Measurements from ENCODE around the gene MCF2L. TPM values are rescaled to one million over a fixed set of nuclear protein-coding genes. Genes with fewer than 3 reads are reported as not detected.
A peak's percentile ranks its signal among the peaks of the same experiment; 100 is the strongest.
"Not testable (repeated sequence)": the region's sequence is repeated elsewhere in the genome, so short reads cannot be mapped to it uniquely, and the experiment has no call there.

The MCF2L gene
- total RNA-seq, 1 experiment from 2014 or later = 5.8 TPM

- peaks cover 37% of the 10 kb centered on the region for H3K27me3 ChIP-seq
- no peaks in the 10 kb centered on the region for H3K9me3 ChIP-seq
- DNase-seq = no peak
- H3K36me3 ChIP-seq = no peaks in the 10 kb centered on the region
- no peak overlapping the region for H3K4me3 ChIP-seq
Observed at GRCh38 chr13:113053801-113054604, 85.0 kb downstream of the MCF2L start.

GRCh38 chr13:113057084-113057483 is 88.1 kb downstream of the MCF2L start:
- no peak overlapping the region for H3K4me3 ChIP-seq
- no peaks in the 10 kb centered on the region for H3K9me3 ChIP-seq
- H3K27me3 ChIP-seq = peaks cover 38% of the 10 kb centered on the region
- no peaks in the 10 kb centered on the region for H3K36me3 ChIP-seq
- no peak for DNase-seq

- H3K27me3 ChIP-seq = peaks cover 37% of the 10 kb centered on the region
- H3K9me3 ChIP-seq, DNase-seq, H3K4me3 ChIP-seq, H3K36me3 ChIP-seq: not testable (repeated sequence)
Observed at GRCh38 chr13:113057559-113057958, 88.5 kb downstream of the MCF2L start.

GRCh38 chr13:113058129-113058987 is 89.3 kb downstream of the MCF2L start:
- DNase-seq = no peak
- Histone ChIP-seq H3K36me3 (no peaks in the 10 kb centered on the region), H3K4me3 (no peak overlapping the region), H3K27me3 (peaks cover 32% of the 10 kb centered on the region), H3K9me3 (no peaks in the 10 kb centered on the region)

DNA sequence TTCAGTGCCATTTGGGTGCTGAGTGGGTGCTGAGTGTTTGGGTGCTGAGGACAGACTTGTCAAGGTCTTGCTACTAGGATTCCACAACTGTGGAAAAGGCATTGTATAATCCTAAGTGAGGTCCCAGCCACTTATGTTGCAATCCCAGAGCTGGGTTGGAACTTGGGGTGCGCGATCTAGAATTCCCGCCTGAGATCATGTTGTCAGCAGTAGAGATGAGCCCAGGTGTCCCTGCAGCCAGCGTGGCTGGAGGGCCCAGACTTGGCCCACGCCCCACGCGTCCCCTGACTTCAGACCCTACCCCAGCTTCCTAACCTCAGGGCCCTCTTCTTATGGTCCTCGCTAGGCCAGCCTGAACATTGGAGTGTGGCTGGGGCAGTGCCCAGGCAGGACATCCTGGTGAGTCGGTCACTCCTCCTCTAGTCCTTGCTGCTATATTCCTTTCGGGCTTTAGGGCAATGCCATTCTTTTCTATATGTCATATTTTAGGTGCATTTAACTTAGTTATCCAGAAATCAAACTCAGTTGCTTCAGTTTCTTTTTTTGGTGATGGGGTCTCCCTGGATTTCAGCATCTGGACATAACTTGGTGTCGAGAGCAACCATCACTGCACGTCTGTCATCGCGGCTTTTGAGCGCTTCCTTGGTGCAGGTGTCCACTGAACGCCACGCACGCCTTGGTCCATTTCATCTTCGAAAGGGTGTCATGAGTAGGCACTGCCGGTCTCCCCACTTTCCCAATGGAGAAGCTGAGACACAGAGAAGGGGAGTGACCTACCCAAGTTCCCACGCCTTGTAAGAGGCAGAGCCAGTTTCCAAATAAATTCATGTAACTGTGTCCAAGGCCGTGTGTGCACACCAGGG is 90.2 kb downstream of the MCF2L start:
- H3K4me3 ChIP-seq = no peak overlapping the region
- no peaks in the 10 kb centered on the region for H3K36me3 ChIP-seq
- no peaks in the 10 kb centered on the region for H3K9me3 ChIP-seq
- DNase-seq = no peak
- H3K27me3 ChIP-seq = peaks cover 29% of the 10 kb centered on the region

DNA sequence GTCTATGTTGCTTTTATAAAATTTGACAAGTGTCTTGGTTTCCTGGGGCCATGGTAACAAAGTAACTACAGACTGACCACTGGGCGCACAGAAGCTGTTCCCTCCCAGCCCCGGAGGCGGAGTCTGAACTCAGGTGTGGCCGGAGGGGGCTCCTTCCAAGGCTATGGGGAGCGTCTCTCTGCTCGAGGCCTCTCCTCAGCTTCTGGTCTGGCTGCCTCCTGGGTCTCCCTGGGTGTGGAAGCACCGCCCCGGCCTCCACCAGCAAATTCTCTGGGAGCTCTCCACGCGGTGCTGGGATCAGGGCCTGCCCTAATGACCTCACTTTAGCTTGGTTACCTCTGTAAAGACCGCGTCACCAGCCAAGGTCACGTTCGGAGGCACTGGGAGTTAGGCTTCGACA is 90.9 kb downstream of the MCF2L start:
- H3K4me3 ChIP-seq = no peak overlapping the region
- no peak for DNase-seq
- peaks cover 27% of the 10 kb centered on the region for H3K27me3 ChIP-seq
- H3K36me3 ChIP-seq = no peaks in the 10 kb centered on the region
- no peaks in the 10 kb centered on the region for H3K9me3 ChIP-seq

- Histone ChIP-seq H3K9me3 (no peaks in the 10 kb centered on the region), H3K4me3 (no peak overlapping the region), H3K36me3 (no peaks in the 10 kb centered on the region), H3K27me3 (peaks cover 23% of the 10 kb centered on the region)
- no peak for DNase-seq
Observed at GRCh38 chr13:113060557-113061270, 91.7 kb downstream of the MCF2L start.

- H3K27me3 ChIP-seq = peaks cover 20% of the 10 kb centered on the region
- H3K36me3 ChIP-seq = no peaks in the 10 kb centered on the region
- H3K4me3 ChIP-seq = no peak overlapping the region
- DNase-seq = no peak
- H3K9me3 ChIP-seq = no peaks in the 10 kb centered on the region
Observed at GRCh38 chr13:113061271-113061625, 92.2 kb downstream of the MCF2L start.

DNA sequence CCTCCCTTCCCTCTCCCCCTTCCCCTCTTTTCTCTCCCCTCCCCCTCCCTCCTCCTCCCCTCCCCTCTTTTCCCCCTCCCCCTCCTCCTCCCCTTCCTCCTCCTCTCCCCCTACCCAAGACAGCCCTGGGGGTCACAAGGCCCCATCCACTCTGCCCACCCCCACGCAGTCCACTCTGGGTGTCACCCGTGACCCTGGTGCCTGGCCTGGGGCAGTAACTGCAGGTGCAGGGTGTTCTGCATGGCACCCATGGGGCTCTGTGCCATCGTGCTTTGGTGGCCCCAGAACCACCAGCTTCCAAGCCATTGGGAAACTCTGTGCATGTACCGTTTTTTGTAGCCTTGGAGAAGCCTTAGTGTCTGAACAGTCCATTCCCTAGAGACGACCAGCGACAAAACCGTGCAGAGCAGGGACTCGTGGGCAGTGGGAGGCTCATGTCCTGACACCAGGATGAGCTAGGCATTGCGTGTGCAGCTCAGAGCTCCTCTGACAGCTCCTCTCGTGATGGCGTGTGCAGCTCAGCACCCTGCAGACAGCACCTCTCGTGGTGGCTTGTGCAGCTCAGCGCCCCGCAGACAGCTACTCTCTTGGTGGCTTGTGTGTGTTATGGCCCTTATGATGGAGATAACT is 92.9 kb downstream of the MCF2L start:
- H3K4me3 ChIP-seq = no peak overlapping the region
- H3K9me3 ChIP-seq = no peaks in the 10 kb centered on the region
- no peaks in the 10 kb centered on the region for H3K36me3 ChIP-seq
- no peak for DNase-seq
- H3K27me3 ChIP-seq = peaks cover 20% of the 10 kb centered on the region

DNA sequence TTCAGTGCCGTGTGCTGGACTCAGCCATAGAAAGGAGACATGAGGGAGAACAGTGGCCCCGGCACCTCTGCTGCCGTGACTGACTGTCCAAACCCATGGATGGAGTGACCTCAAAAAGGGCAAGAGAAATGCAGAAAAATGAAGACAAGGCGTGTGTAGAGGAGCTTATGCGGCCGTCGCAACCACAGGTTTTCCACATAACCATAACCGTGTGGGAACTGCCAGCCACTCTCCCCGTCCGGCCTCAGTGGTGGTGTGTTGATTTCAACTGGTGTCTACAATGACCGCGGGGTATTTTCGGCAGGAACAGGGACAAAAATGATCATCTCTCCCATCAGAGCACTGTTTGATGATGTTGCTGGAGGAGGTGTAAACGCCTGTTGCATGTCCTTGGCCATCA is 93.7 kb downstream of the MCF2L start:
- no peaks in the 10 kb centered on the region for H3K9me3 ChIP-seq
- H3K36me3 ChIP-seq = no peaks in the 10 kb centered on the region
- no peak overlapping the region for H3K4me3 ChIP-seq
- DNase-seq = no peak
- H3K27me3 ChIP-seq = peaks cover 20% of the 10 kb centered on the region

DNA sequence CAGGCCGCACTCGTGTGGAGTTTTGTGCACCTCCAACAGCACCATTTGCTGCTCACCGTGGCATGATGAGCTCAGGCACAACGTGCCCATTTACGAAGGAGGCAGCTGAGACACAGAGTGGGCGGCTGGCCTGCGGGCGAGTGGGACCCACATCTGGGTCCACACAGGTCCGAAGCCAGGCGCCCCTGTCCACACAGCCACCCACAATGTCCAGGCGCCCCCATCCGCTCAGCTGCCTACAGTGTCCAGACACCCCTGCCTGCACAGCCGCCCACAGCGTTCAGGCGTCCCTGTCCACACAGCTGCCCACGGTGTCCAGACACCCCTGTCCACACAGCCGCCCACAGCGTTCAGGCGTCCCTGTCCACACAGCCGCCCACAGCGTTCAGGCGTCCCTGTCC is 94.1 kb downstream of the MCF2L start:
- no peak for DNase-seq
- no peaks in the 10 kb centered on the region for H3K9me3 ChIP-seq
- H3K4me3 ChIP-seq = no peak overlapping the region
- H3K27me3 ChIP-seq = peaks cover 20% of the 10 kb centered on the region
- no peaks in the 10 kb centered on the region for H3K36me3 ChIP-seq

GRCh38 chr13:113064000-113064533 is 95.1 kb downstream of the MCF2L start:
- DNase-seq = no peak

DNA sequence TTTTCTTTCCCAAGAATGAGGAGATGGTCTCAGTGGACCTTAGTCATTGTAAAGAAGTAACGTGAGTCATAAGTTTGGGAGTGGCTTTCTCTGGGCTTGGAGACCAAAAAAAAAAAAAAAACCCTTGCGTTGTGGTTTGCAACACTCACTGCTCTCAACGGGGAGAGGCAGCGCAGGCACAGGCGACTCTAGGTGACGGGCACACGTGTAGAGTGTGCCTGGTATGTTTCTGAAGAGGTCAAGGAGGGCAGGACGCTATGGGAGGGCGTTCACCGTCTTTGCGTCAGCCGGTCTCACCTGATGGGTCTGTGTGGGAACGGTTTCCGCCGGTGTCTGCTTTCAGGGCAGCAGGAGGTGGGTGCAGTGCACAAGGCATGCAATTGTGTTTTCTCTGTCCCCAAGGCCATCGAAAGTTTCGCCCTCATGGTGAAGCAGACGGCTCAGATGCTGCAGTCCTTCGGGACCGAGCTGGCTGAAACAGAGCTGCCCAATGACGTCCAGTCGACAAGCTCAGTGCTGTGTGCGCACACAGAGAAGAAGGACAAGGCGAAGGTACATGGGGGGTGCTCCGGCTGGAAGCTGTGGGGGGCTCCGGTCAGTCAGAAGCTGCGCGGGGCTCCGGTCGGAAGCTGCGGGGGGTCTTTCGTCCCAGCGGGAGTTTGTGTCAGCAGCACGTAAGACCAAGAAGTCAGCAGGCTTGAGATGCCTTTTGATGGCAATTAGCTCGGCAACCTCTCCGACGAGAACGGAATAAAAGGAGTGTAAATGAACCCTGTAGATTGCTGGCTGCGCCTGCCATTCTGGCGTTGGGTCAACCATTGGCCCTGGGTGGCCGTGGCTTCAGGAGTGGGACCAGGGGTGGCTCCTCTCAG is 95.8 kb downstream of the MCF2L start:
- Histone ChIP-seq H3K4me3 (no peak overlapping the region), H3K27me3 (peaks cover 20% of the 10 kb centered on the region), H3K9me3 (no peaks in the 10 kb centered on the region), H3K36me3 (no peaks in the 10 kb centered on the region)
- DNase-seq = peak; percentile 35

More at GRCh38 chr13:113064000-113064533, 95.1 kb downstream of the MCF2L start:
- H3K27me3 ChIP-seq = peaks cover 20% of the 10 kb centered on the region
- no peak overlapping the region for H3K4me3 ChIP-seq
- H3K9me3 ChIP-seq = no peaks in the 10 kb centered on the region
- no peaks in the 10 kb centered on the region for H3K36me3 ChIP-seq

GRCh38 chr13:113065406-113066141 is 96.6 kb downstream of the MCF2L start:
- Histone ChIP-seq H3K9me3 (no peaks in the 10 kb centered on the region), H3K4me3 (no peak overlapping the region), H3K36me3 (no peaks in the 10 kb centered on the region), H3K27me3 (peaks cover 20% of the 10 kb centered on the region)
- peak; percentile 59 for DNase-seq
